GM12892 (cell line): ENCODE results near the gene HMGCS2.

Source experiments
- DNase-seq: peaks from one replicate; pipeline ENCODE4 v3.0.0; 2011; ENCODE audit not compliant: insufficient read length
- FAIRE-seq: peaks from 2 replicates; lab custom pipeline; 2011; peaks lifted over from hg19 to GRCh38; lab: Jason Lieb, UNC
- POLR2A ChIP-seq: IDR thresholded peaks from 2 replicates; pipeline ENCODE4 v1.6.1; 2011; ENCODE audit warnings: low read depth, low read length, control low read depth
- POLR2AphosphoS5 ChIP-seq: IDR thresholded peaks from 2 replicates; pipeline ENCODE4 v1.6.1; 2011; ENCODE audit warnings: low read depth, low read length, control low read depth
- TAF1 ChIP-seq: IDR thresholded peaks from 2 replicates; pipeline ENCODE4 v1.6.1; 2011; ENCODE audit warnings: low read depth, mild to moderate bottlenecking, control low read depth, low read length, borderline replicate concordance

The HMGCS2 gene

GRCh38 chr1:119771770-119772169 is 3.1 kb upstream of the HMGCS2 start:
- no peak for FAIRE-seq
- no peak for DNase-seq
- no peak for TF ChIP-seq POLR2A

DNA sequence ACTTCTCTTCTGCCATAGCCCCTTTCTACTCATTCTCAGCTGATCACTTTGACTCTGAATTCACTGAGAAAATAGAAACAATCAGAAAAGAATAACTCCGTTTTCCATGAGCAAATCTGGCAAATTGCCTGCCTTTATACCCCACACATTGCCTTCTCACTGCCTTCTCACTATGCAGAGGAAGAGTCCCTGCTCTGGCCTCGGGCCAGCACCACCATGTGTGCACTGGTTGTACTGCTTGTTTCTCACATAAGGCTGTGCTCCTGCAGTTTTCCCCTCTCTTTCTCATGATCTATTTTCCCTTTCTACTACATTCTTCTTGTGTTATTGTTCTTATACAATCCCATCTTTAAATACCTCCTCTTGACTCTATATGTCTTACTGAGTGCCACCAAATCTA is 2.3 kb upstream of the HMGCS2 start:
- DNase-seq (no peak), FAIRE-seq (no peak)
- TF ChIP-seq POLR2A: no peak
- no peak for TF ChIP-seq POLR2AphosphoS5
- TF ChIP-seq TAF1: no peak

DNA sequence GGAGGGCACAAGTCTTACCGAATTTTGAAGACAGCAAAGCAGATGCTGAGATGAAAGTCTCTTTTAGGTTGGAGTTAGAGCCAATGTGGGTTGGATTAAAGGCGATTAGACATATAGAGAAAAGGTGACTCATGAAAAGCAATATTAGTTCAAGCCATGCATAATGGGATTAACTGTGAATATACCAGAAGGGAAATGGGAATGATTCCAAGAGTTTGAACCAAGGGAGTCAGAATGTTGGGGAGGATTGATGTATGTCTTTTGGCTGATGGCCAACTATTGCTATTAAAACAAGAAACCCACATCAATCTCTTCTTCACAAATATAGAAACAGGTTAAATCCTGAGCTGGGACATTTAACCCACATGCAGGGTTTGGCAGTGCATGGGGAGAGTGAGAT is 1.2 kb downstream of the HMGCS2 start:
- no peak for DNase-seq
- no peak for FAIRE-seq
- no peak for TF ChIP-seq TAF1
- TF ChIP-seq POLR2AphosphoS5: no peak
- no peak for TF ChIP-seq POLR2A

GRCh38 chr1:119766374-119766794 is 2.3 kb downstream of the HMGCS2 start:
- TF ChIP-seq POLR2A (no peak), POLR2AphosphoS5 (no peak), TAF1 (no peak)
- FAIRE-seq: no peak

DNA sequence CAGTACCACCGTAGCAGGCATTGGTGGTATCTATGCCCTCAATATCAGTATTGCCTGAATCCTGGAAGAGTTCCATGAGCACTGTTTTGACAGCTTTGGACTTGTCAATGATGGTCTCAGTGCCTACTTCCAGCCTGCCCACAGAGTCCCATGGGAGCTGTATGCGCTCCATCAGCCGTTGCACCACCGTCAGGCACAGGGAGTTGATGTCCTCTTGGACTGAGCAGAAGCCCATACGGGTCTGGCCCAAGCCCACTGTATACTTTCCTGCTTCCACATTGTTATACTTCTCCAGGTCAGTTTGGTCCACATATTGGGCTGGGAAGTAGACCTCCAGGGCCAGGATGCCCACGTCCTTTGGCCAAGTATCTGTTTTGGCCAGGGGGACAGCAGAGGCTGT is 4.5 kb downstream of the HMGCS2 start:
- DNase-seq: no peak
- TF ChIP-seq TAF1 (no peak), POLR2A (no peak), POLR2AphosphoS5 (no peak)
- FAIRE-seq: no peak

More at GRCh38 chr1:119766374-119766794, 2.3 kb downstream of the HMGCS2 start:
- no peak for DNase-seq

GRCh38 chr1:119762953-119763352 is 5.8 kb downstream of the HMGCS2 start:
- DNase-seq: no peak
- no peak for FAIRE-seq

GRCh38 chr1:119762409-119762808 is 6.3 kb downstream of the HMGCS2 start:
- no peak for FAIRE-seq
- DNase-seq: no peak
- TF ChIP-seq TAF1: no peak

More at GRCh38 chr1:119762953-119763352, 5.8 kb downstream of the HMGCS2 start:
- no peak for TF ChIP-seq POLR2AphosphoS5
- TF ChIP-seq POLR2A: no peak
- no peak for TF ChIP-seq TAF1

DNA sequence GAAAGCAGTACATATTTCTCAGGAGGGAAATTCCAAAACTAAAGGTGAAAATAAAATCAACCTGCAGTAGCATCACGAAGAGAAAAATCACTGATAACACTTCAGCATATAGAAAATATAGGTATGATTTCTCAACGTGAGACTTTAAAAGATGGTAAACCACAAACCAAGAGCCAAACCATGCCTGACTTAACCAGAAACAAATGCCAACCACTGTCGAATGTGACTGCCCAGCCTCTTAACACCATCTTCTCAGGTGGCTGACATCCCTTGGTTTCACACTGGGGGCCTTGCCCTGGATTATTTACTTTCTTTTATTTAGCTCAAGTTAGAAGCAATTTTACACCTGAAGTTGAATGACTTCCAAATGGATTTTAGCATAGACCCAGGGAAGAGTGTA is 10.1 kb downstream of the HMGCS2 start:
- FAIRE-seq: no peak
- no peak for DNase-seq
- TF ChIP-seq POLR2AphosphoS5: no peak
- TF ChIP-seq TAF1: no peak
- TF ChIP-seq POLR2A: no peak

DNA sequence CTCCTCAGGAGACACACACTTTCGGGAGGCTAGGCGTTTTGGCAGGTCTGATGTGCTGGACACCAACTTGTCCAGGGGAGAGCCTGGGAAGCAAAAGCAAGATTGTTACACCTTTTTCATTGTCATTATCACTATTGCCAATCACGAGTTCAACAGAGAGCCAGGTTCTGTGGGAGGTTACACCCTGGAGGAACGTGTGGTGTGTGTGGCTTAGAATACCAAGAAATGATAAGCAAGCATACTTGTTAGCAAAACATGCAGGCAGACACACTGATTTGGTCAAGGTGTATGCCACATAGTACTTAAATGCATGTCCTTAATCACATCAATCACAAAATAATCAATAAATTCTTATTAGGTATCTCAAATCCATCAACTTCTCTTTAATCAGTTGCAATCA is 16.1 kb downstream of the HMGCS2 start:
- TF ChIP-seq POLR2A: no peak
- TF ChIP-seq TAF1: no peak
- TF ChIP-seq POLR2AphosphoS5: no peak
- DNase-seq (no peak), FAIRE-seq (no peak)

GRCh38 chr1:119748040-119748439 is 20.7 kb downstream of the HMGCS2 start:
- TF ChIP-seq POLR2AphosphoS5: no peak
- no peak for TF ChIP-seq TAF1
- TF ChIP-seq POLR2A: no peak
- DNase-seq: no peak
- FAIRE-seq: no peak

- TF ChIP-seq TAF1 (no peak), POLR2AphosphoS5 (no peak), POLR2A (no peak)
- FAIRE-seq: no peak
- no peak for DNase-seq
Measured at GRCh38 chr1:119747451-119747850, 21.3 kb downstream of the HMGCS2 start.

GRCh38 chr1:119745034-119745433 is 23.7 kb downstream of the HMGCS2 start:
- FAIRE-seq (no peak), DNase-seq (no peak)
- TF ChIP-seq POLR2A: no peak
- TF ChIP-seq POLR2AphosphoS5: no peak
- no peak for TF ChIP-seq TAF1

GRCh38 chr1:119744598-119744942 is 24.1 kb downstream of the HMGCS2 start:
- no peak for TF ChIP-seq POLR2AphosphoS5
- no peak for TF ChIP-seq POLR2A
- TF ChIP-seq TAF1: no peak
- no peak for DNase-seq
- FAIRE-seq: no peak
